Lower lobe of right lung (tissue), 2 donors: Measurements from ENCODE around the gene PKP4. TPM values are rescaled to one million over a fixed set of nuclear protein-coding genes. Genes with fewer than 3 reads are reported as not detected.

Experiments used
- ATAC-seq, 2 donors: fragments of 200-7000 bp; cut with Tn5 transposase; one replicate each; pipeline ENCODE4 v1.9.1; 2020 to 2022; ENCODE audit warnings: mild to moderate bottlenecking in 2 of 2, moderate library complexity in 2 of 2
- DNase-seq: peaks from one replicate; pipeline ENCODE4 v3.0.0-alpha.2; 2020
- H3K27ac ChIP-seq: fragments of 200-600 bp; one replicate; pipeline ENCODE4 v1.8.0; 2022
- H3K27me3 ChIP-seq: fragments of 200-600 bp; one replicate; pipeline ENCODE4 v1.8.0; 2022; ENCODE audit warnings: low read depth
- H3K36me3 ChIP-seq: fragments of 200-600 bp; one replicate; pipeline ENCODE4 v1.8.0; 2022; ENCODE audit warnings: mild to moderate bottlenecking
- H3K4me1 ChIP-seq: fragments of 200-600 bp; one replicate; pipeline ENCODE4 v1.8.0; 2022
- H3K4me3 ChIP-seq: fragments of 200-600 bp; one replicate; pipeline ENCODE4 v1.8.0; 2022; ENCODE audit warnings: mild to moderate bottlenecking
- H3K9me3 ChIP-seq: fragments of 200-600 bp; one replicate; pipeline ENCODE4 v1.8.0; 2022
- intact Hi-C: fragments of 100-400 bp; cut with DNase I; formaldehyde crosslinking; loops from one replicate; pipeline ENCODE4 v1.11.0; 2022
- total RNA-seq: library from RNA; stranded (reverse); fragmentation: NEBNext Ultra II Directional; extraction: Animal tissue kit (Norgen Biotek cat#: 25700); gene quantifications from one replicate; pipeline ENCODE4 v1.2.1, GENCODE V29; 2021
- TF ChIP-seq, protein P1 (sequence below): fragments of 200-600 bp; IDR thresholded peaks from one replicate; pipeline ENCODE4 v1.8.0; 2022; ENCODE audit warnings: antibody characterized with exemption, mild to moderate bottlenecking
- donor health status: DM: no; HTN: yes; CAD: no; lungs with severe emphysema.

The PKP4 gene
- total RNA-seq, 1 donor from 2014 or later, result 57.0 TPM

DNA sequence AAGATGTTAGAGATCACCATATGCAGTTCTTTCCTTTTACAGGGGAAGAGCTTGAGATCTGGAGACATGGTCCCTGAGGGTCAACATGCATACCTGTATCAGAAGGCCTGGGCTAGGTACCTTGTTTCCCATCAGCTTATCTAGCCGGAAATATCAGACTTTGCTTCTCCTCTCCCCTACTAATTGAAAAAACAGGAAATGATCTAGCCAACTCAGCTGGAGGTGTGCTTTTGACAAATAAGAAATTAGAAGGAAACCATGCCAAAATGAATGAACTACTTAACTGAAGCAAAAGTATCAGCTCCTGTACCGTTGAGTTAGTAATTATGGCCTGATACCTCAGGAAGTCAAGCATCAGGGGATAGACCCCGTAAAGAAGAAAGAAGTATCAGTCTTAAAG lies 20.4 kb downstream of the PKP4 start:
- H3K36me3 ChIP-seq, result no peaks in the 10 kb centered on the region
- no peak overlapping the region for H3K27ac ChIP-seq
- peaks cover 15% of the 10 kb centered on the region for H3K4me1 ChIP-seq
- no peak for DNase-seq
- H3K27me3 ChIP-seq, result no peaks in the 10 kb centered on the region
- no peak overlapping the region for H3K4me3 ChIP-seq
- intact Hi-C loops, result no loop called here
- TF ChIP-seq, protein P1, sequence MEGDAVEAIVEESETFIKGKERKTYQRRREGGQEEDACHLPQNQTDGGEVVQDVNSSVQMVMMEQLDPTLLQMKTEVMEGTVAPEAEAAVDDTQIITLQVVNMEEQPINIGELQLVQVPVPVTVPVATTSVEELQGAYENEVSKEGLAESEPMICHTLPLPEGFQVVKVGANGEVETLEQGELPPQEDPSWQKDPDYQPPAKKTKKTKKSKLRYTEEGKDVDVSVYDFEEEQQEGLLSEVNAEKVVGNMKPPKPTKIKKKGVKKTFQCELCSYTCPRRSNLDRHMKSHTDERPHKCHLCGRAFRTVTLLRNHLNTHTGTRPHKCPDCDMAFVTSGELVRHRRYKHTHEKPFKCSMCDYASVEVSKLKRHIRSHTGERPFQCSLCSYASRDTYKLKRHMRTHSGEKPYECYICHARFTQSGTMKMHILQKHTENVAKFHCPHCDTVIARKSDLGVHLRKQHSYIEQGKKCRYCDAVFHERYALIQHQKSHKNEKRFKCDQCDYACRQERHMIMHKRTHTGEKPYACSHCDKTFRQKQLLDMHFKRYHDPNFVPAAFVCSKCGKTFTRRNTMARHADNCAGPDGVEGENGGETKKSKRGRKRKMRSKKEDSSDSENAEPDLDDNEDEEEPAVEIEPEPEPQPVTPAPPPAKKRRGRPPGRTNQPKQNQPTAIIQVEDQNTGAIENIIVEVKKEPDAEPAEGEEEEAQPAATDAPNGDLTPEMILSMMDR, result no peak
- no peak for ATAC-seq
- H3K9me3 ChIP-seq, result no peaks in the 10 kb centered on the region

DNA sequence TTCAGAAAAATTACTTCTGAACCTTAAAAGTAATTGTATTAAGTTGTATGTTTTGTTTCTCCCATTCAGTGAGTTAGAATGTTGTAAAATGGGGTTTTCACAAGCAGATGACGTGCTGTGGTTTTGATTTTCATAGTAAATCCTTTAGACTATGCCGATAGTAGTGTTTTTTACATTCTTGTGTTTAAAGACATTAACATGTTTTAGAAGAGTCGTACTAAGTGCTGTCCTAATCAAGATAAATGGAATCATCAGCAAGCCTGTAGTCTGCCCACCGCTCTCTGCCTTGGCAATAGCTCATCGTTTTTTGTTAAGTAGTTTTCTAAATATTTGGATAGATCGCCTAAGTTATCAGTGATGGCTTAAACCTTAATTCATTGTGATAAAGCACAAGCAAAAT lies 21.5 kb downstream of the PKP4 start:
- Histone ChIP-seq H3K27me3 (no peaks in the 10 kb centered on the region), H3K4me1 (peaks cover 15% of the 10 kb centered on the region), H3K27ac (peak overlapping the region; percentile 12), H3K4me3 (no peak overlapping the region), H3K36me3 (no peaks in the 10 kb centered on the region), H3K9me3 (no peaks in the 10 kb centered on the region)
- intact Hi-C loops, result no loop called here
- TF ChIP-seq, protein P1, result no peak
- no peak for ATAC-seq
- DNase-seq, result no peak

DNA sequence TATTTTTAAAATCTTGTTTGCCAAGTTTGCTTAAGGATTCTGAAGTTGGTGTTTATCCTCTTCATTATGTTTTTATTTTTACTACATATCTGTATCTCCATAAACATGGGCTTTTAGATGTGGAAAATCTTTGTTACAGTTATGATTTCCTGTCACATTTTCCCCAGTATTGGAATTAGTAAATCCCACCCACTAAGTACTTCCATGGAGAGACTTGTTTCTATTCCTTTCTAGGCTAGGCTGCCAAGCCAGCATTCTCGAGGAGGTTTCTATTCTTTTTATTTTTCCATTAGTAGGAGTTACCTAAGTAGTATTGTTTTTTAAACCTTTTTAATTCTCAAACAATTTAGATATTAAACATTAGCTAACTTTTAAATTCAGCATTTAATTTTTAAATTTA lies 22.1 kb downstream of the PKP4 start:
- no peak for ATAC-seq
- no peak for DNase-seq
- Histone ChIP-seq H3K27ac (peak overlapping the region; percentile 12), H3K27me3 (no peaks in the 10 kb centered on the region), H3K36me3 (no peaks in the 10 kb centered on the region), H3K4me3 (no peak overlapping the region), H3K9me3 (no peaks in the 10 kb centered on the region), H3K4me1 (peaks cover 15% of the 10 kb centered on the region)
- TF ChIP-seq, protein P1, result no peak
- intact Hi-C loops, result no loop called here

DNA sequence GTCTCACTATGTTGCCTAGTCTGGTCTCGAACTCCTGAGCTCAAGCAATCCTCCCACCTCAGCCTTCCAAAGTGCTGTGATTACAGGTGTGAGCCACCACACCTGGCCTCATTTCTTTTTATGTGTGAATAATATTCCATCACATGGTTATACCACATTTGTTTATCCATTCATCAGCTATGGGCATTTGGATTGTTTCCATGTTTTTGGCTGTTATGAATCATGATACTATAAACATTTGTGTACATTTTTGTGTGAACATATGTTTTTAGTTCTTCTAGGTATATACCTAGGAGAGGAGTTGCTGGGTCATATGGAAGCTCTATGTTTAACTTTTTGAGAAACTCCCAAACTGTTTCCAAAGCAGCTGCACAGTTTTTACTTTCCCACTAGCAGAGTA lies 24.4 kb downstream of the PKP4 start:
- Histone ChIP-seq H3K36me3 (no peaks in the 10 kb centered on the region), H3K27me3 (no peaks in the 10 kb centered on the region), H3K9me3 (no peaks in the 10 kb centered on the region), H3K4me1 (peaks cover 23% of the 10 kb centered on the region), H3K27ac (no peak overlapping the region), H3K4me3 (no peak overlapping the region)
- TF ChIP-seq, protein P1, result no peak
- DNase-seq, result no peak
- no peak for ATAC-seq
- intact Hi-C loops, result no loop called here

DNA sequence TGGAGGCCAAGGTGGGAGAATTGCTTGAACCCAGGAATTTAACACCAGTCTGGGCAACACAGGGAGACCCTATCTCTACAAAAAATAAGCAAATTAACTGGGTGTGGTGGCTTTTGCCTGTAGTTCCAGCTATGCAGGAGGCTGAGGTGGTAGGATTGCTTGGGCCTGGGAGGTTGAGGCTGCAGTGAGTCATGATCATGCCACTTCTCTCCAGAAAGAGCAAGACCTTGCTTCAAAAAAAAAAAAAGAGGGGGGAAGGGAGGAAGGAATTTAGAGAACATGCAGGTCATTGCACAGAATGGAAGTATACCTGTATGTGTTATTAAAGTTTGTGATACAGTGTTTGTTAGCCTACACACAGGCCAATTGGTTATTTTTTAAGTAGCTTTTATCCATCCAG lies 25.8 kb downstream of the PKP4 start:
- H3K4me3 ChIP-seq, result no peak overlapping the region
- ATAC-seq (no peak), DNase-seq (no peak)
- peaks cover 22% of the 10 kb centered on the region for H3K4me1 ChIP-seq
- no peaks in the 10 kb centered on the region for H3K27me3 ChIP-seq
- intact Hi-C loops, result no loop called here
- H3K9me3 ChIP-seq, result no peaks in the 10 kb centered on the region
- no peak overlapping the region for H3K27ac ChIP-seq
- H3K36me3 ChIP-seq, result no peaks in the 10 kb centered on the region
- TF ChIP-seq, protein P1, result no peak
